ENCODE results near the gene MYO1D. TPM values are rescaled to one million over a fixed set of nuclear protein-coding genes. Genes with fewer than 3 reads are reported as not detected.

Gene MYO1D
- total and polyA plus RNA-seq, 12 donors: 13.6 to 103 (median 59.8) TPM

DNA sequence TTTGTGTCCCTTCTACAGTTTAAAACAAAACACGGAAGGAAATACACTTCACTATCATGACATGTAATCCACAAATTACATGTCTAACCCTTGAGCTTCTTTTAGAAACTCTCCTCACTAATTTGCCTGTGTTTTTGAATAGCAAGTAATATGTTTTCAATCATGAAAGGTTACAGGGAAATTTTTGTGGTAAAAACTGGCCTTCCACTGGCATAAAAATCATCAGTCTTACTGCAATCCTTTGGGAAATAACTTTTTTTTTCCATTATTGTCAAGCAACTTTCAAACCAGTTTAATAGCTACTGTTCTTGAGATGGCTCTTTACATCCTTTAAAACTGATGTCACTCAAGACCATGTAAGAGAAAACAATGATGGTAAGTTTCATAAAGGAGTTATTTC is 27.0 kb downstream of the MYO1D start:
- no peaks in the 10 kb centered on the region for H3K27me3 ChIP-seq
- WGBS, 4 donors: 68 to 96% (median 85%) methylated on average over 1 of the region's 1 CpG
- H3K4me1 ChIP-seq (replicated peaks in 1 of 2): peaks cover 0 to 8% of the 10 kb centered on the region in 2 donors
- intact Hi-C loops (cut with DNase I): no loop called here
- TF ChIP-seq POLR2A (IDR thresholded peaks at IDR 0.05): no peak
- TF ChIP-seq, protein P1, sequence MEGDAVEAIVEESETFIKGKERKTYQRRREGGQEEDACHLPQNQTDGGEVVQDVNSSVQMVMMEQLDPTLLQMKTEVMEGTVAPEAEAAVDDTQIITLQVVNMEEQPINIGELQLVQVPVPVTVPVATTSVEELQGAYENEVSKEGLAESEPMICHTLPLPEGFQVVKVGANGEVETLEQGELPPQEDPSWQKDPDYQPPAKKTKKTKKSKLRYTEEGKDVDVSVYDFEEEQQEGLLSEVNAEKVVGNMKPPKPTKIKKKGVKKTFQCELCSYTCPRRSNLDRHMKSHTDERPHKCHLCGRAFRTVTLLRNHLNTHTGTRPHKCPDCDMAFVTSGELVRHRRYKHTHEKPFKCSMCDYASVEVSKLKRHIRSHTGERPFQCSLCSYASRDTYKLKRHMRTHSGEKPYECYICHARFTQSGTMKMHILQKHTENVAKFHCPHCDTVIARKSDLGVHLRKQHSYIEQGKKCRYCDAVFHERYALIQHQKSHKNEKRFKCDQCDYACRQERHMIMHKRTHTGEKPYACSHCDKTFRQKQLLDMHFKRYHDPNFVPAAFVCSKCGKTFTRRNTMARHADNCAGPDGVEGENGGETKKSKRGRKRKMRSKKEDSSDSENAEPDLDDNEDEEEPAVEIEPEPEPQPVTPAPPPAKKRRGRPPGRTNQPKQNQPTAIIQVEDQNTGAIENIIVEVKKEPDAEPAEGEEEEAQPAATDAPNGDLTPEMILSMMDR (IDR thresholded peaks at IDR 0.05): no peak
- H3K9me3 ChIP-seq (replicated peaks in 1 of 3): no peaks in the 10 kb centered on the region
- H3K36me3 ChIP-seq (replicated peaks in 1 of 2): no peaks in the 10 kb centered on the region
- DNase-seq: no peak
- no peak overlapping the region for H3K4me3 ChIP-seq
- no peak overlapping the region for H3K27ac ChIP-seq

DNA sequence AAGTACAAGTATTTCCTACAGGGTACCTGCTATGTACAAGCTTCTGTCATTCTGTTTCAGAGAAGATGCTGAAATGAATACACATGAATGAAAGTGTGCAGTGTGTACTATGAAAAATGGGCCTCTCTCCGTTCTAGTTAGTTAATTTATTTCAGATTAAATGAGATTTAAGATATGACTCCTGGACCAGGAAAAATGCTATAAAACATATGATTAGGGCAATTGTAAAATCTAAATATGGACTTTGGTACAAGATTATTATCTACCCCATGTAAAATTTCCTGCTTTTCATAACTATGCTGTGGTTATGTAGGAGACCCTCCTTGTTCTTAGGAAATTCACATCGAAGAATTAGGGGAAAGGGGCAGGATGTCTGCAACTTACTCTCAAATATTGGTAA is 28.9 kb downstream of the MYO1D start:
- Histone ChIP-seq H3K36me3 (replicated peaks in 1 of 2) (no peaks in the 10 kb centered on the region), H3K9me3 (replicated peaks in 1 of 3) (no peaks in the 10 kb centered on the region), H3K4me3 (no peak overlapping the region), H3K27ac (no peak overlapping the region), H3K4me1 (replicated peaks in 1 of 2) (no peaks in the 10 kb centered on the region), H3K27me3 (no peaks in the 10 kb centered on the region)
- DNase-seq: no peak
- WGBS, 4 donors: 68 to 78% (median 72%) methylated on average over 2 of the region's 2 CpGs
- no peak for TF ChIP-seq POLR2A (IDR thresholded peaks at IDR 0.05)
- TF ChIP-seq, protein P1 (IDR thresholded peaks at IDR 0.05): no peak
- intact Hi-C loops (cut with DNase I): no loop called here

DNA sequence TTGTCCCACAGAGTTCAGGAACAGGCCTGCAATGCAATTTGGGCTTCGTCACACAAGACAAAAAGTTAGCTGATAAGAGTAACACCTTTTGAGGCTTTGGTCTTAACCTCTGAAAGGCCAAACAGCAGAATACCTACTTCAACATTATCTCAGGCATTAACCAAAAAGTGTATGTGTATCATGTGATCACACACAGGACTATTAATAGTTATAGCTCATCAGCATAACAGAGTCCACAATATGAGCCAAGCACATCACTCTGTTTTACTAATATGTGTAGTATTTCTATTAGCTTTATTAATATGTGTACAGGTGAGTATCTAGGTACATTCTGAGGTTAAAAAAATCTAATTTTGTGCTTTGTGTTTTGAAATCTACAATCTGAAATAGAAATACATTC is 30.8 kb downstream of the MYO1D start:
- Histone ChIP-seq H3K27me3 (no peaks in the 10 kb centered on the region), H3K36me3 (replicated peaks in 1 of 2) (no peaks in the 10 kb centered on the region), H3K4me1 (replicated peaks in 1 of 2) (no peaks in the 10 kb centered on the region), H3K4me3 (no peak overlapping the region), H3K27ac (no peak overlapping the region), H3K9me3 (replicated peaks in 1 of 3) (no peaks in the 10 kb centered on the region)
- no peak for DNase-seq
- TF ChIP-seq POLR2A (IDR thresholded peaks at IDR 0.05): no peak
- TF ChIP-seq, protein P1 (IDR thresholded peaks at IDR 0.05): no peak
- 87 to 96% (median 94%) methylated on average over 1 of the region's 1 CpG for WGBS, 4 donors
- intact Hi-C loops (cut with DNase I): no loop called here

DNA sequence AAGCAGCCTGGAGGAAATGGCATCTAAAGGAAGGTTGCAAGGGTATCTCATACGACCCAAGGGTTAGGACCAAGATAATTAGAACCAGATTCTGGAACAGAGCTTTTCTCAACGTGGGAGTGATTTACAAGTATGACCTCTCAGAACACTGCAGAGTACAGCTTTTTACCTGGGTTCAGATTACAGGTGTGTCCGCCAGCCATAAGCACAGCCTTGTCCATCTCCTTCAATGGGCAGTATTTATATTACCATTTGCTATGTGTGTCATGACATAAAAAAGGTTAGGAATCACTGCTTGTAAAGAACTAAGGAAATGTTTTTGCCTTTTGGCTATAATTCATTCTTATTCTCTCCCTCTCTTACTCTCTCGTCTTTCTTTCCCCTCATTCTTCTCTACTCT is 36.7 kb downstream of the MYO1D start:
- H3K4me3 ChIP-seq: no peak overlapping the region
- no peaks in the 10 kb centered on the region for H3K36me3 ChIP-seq (replicated peaks in 1 of 2)
- no peaks in the 10 kb centered on the region for H3K9me3 ChIP-seq (replicated peaks in 1 of 3)
- H3K27ac ChIP-seq: no peak overlapping the region
- H3K4me1 ChIP-seq (replicated peaks in 1 of 2): no peaks in the 10 kb centered on the region
- H3K27me3 ChIP-seq: no peaks in the 10 kb centered on the region
- TF ChIP-seq POLR2A (IDR thresholded peaks at IDR 0.05): no peak
- TF ChIP-seq, protein P1 (IDR thresholded peaks at IDR 0.05): no peak
- intact Hi-C loops (cut with DNase I): no loop called here
- 64 to 84% (median 76%) methylated on average over 4 of the region's 4 CpGs for WGBS, 4 donors
- DNase-seq: no peak

Measured in adrenal gland (tissue), 12 donors.